GM12878 (cell line): Measurements from ENCODE around the gene CHST14. TPM values are rescaled to one million over a fixed set of nuclear protein-coding genes. Genes with fewer than 3 reads are reported as not detected.

Experiments used
- ATAC-seq: fragments of 200-7000 bp; cut with Tn5 transposase; 3 replicates; pipeline ENCODE4 v1.9.1; 2020; ENCODE audit warnings: mild to moderate bottlenecking, moderate library complexity
- BruUV-seq: library from RNA; stranded (reverse); fragments of 400-500 nt; replicated peaks from 2 replicates; lab custom pipeline; 2021; lab: Mats Ljungman, UMichigan
- CTCF ChIA-PET: fragments of 300-600 bp; sonication (Branson Sonifier 250); formaldehyde crosslinking; extraction: SDS; loops from one replicate; lab custom pipeline; 2021; ENCODE audit warnings: inconsistent platforms; lab: Yijun Ruan, JAX
- POLR2A ChIA-PET: fragments of 350-600 bp; formaldehyde crosslinking; extraction: SDS; loops from one replicate; lab custom pipeline; 2021; ENCODE audit warnings: inconsistent platforms; lab: Charles Lee
- RAD21 ChIA-PET: fragments of 300-600 bp; sonication (Branson Sonifier 250); formaldehyde crosslinking; loops from one replicate; lab custom pipeline; 2023; ENCODE audit warnings: antibody characterized with exemption; ENCODE audit not compliant: unreplicated experiment; lab: Charles Lee
- SMC1A ChIA-PET: fragments of 300-600 bp; sonication (Branson Sonifier 250); formaldehyde crosslinking; loops from one replicate; lab custom pipeline; 2023; ENCODE audit not compliant: unreplicated experiment, uncharacterized antibody; lab: Charles Lee
- DNase-seq: peaks from one replicate; pipeline ENCODE4 v3.0.0-alpha.2; 2011; ENCODE audit warnings: low read depth, low spot score
- FAIRE-seq: peaks from 3 replicates; lab custom pipeline; 2011; peaks lifted over from hg19 to GRCh38; lab: Jason Lieb, UNC
- H2AFZ ChIP-seq: 2 replicates; pipeline ENCODE4 v1.6.0; 2011; ENCODE audit warnings: low read depth, low read length, control low read depth; ENCODE audit not compliant: control insufficient read depth
- H3K27ac ChIP-seq: 2 replicates; pipeline ENCODE4 v1.5.1; 2011; ENCODE audit warnings: control low read depth; ENCODE audit not compliant: control insufficient read depth, insufficient read depth
- H3K27me3 ChIP-seq, 2 experiments: replicated peaks in 1 of 2; 2 replicates each; pipeline versions ENCODE4 v1.6.0 to v1.6.1; 2011; ENCODE audit warnings: low read length in 1 of 2; ENCODE audit not compliant: control insufficient read depth in 2 of 2, insufficient read depth in 2 of 2
- H3K36me3 ChIP-seq, 2 experiments: 2 replicates each; pipeline ENCODE4 v1.5.1; 2011; ENCODE audit warnings: low read length in 1 of 2; ENCODE audit not compliant: control insufficient read depth in 2 of 2, insufficient read depth in 2 of 2
- H3K4me1 ChIP-seq: 2 replicates; pipeline ENCODE4 v1.6.1; 2011; ENCODE audit warnings: mild to moderate bottlenecking, low read length, moderate library complexity, mixed read lengths; ENCODE audit not compliant: control insufficient read depth, insufficient read depth
- H3K4me2 ChIP-seq: 2 replicates; pipeline ENCODE4 v1.6.0; 2011; ENCODE audit warnings: control low read depth; ENCODE audit not compliant: control insufficient read depth, insufficient read depth
- H3K4me3 ChIP-seq: fragments of 200-600 bp; sonication (generic); 2 replicates; pipeline ENCODE4 v1.5.1; 2016
- H3K79me2 ChIP-seq: 2 replicates; pipeline ENCODE4 v1.6.0; 2011; ENCODE audit warnings: low read length; ENCODE audit not compliant: control insufficient read depth, insufficient read depth
- H3K9ac ChIP-seq: 2 replicates; pipeline ENCODE4 v1.8.0; 2011; ENCODE audit warnings: low read length, control low read depth, mixed read lengths; ENCODE audit not compliant: control insufficient read depth, insufficient read depth
- H3K9me3 ChIP-seq: replicated peaks from 3 replicates; pipeline ENCODE4 v1.5.1; 2011; ENCODE audit warnings: mild to moderate bottlenecking, low read length; ENCODE audit not compliant: control insufficient read depth, insufficient read depth
- H4K20me1 ChIP-seq: 2 replicates; pipeline ENCODE4 v1.6.0; 2011; ENCODE audit not compliant: control insufficient read depth, insufficient read depth
- CBX5 ChIP-seq: sonication (generic); IDR thresholded peaks from 2 replicates; pipeline ENCODE4 v1.6.1; 2016; ENCODE audit warnings: low read depth, moderate library complexity, mild to moderate bottlenecking, inconsistent platforms
- ELK1 ChIP-seq: IDR thresholded peaks from 2 replicates; pipeline ENCODE4 v1.6.1; 2012; ENCODE audit warnings: low read depth, low read length, improper control_type of control experiment
- HDGF ChIP-seq: fragments of 450-650 bp; IDR thresholded peaks from 2 replicates; pipeline ENCODE4 v1.6.1; 2016; ENCODE audit warnings: antibody characterized with exemption
- IRF5 ChIP-seq: fragments of 450-650 bp; IDR thresholded peaks from 2 replicates; pipeline ENCODE4 v1.6.1; 2017; ENCODE audit warnings: borderline replicate concordance
- JUNB ChIP-seq: IDR thresholded peaks from 2 replicates; pipeline ENCODE4 v1.6.1; 2016; ENCODE audit warnings: antibody characterized with exemption, mild to moderate bottlenecking
- MEF2A ChIP-seq: IDR thresholded peaks from 2 replicates; pipeline ENCODE4 v1.6.1; 2011; ENCODE audit warnings: low read depth, mild to moderate bottlenecking, low read length, moderate library complexity; ENCODE audit not compliant: insufficient read depth
- NKRF ChIP-seq: fragments of 450-650 bp; conservative IDR thresholded peaks from 2 replicates; pipeline ENCODE4 v1.6.1; 2017; ENCODE audit warnings: mild to moderate bottlenecking, moderate library complexity
- POLR2A ChIP-seq: IDR thresholded peaks from 2 replicates; pipeline ENCODE4 v1.6.1; 2011; ENCODE audit warnings: low read depth, mild to moderate bottlenecking, low read length
- SMAD5 ChIP-seq: IDR thresholded peaks from 2 replicates; pipeline ENCODE4 v1.6.1; 2016; ENCODE audit warnings: antibody characterized with exemption, low read depth
- SPI1 ChIP-seq: IDR thresholded peaks from 2 replicates; pipeline ENCODE4 v1.6.1; 2011; ENCODE audit warnings: low read depth, mild to moderate bottlenecking, low read length, moderate library complexity, borderline replicate concordance; ENCODE audit not compliant: insufficient read depth
- SRF ChIP-seq, 2 experiments: IDR thresholded peaks; 2 replicates each; pipeline ENCODE4 v1.6.1; 2011; ENCODE audit warnings: low read depth in 2 of 2, low read length in 2 of 2, mild to moderate bottlenecking in 1 of 2, moderate library complexity in 1 of 2
- TBL1XR1 ChIP-seq: IDR thresholded peaks from 2 replicates; pipeline ENCODE4 v1.6.1; 2012; ENCODE audit warnings: low read depth, low read length, improper control_type of control experiment
- ZNF24 ChIP-seq: fragments of 450-650 bp; IDR thresholded peaks from 2 replicates; pipeline ENCODE4 v1.6.1; 2017; ENCODE audit warnings: antibody characterized with exemption, mild to moderate bottlenecking
- ZSCAN29 ChIP-seq: fragments of 450-650 bp; IDR thresholded peaks from 2 replicates; pipeline ENCODE4 v1.6.1; 2017; ENCODE audit warnings: mild to moderate bottlenecking, moderate library complexity
- WGBS: methylation state at CpG from one replicate; pipeline ENCODE4 v1.1.6; 2016; ENCODE audit warnings: low lambda C conversion rate; ENCODE audit not compliant: insufficient replicate concordance, insufficient coverage; ENCODE audit errors: missing lambda C conversion rate; 5-methylcytosine and 5-hydroxymethylcytosine counted together
- in situ Hi-C: fragments of 300-500 bp; cut with MboI; formaldehyde crosslinking; loops from 9 replicates; pipeline ENCODE4 v1.14.3; 2018; ENCODE audit warnings: mixed read lengths
- intact Hi-C: fragments of 100-400 bp; cut with micrococcal nuclease; formaldehyde crosslinking; loops from one replicate; pipeline ENCODE4 v1.14.2; 2022; ENCODE audit not compliant: unreplicated experiment
- polyA plus RNA-seq, 11 experiments: library from polyadenylated mRNA; depleted of rRNA in 4 of 11; unstranded in 6 of 11; stranded (reverse) in 5 of 11; fragments of >200 nt; fragmentation: Nextera tagmentation in 4 of 11; fragmentation: Illumina TruSeq in 1 of 11; extraction: Ambion mirVana in 4 of 11; extraction: Trizol in 1 of 11; gene quantifications; 1 replicate in 1 of 11; 2 replicates in 10 of 11; pipeline versions ENCODE4 v1.2.1 to v1.2.3, GENCODE V29; 2011 to 2016; ENCODE audit warnings: inconsistent platforms in 2 of 11, missing spikeins in 2 of 11, low read depth in 1 of 11
- total RNA-seq, 4 experiments: library from RNA; depleted of rRNA in 3 of 4; stranded (reverse); fragments of >200 nt in 3 of 4; fragmentation: Illumina TruSeq in 1 of 4; extraction: Trizol in 1 of 4; gene quantifications; 2 replicates each; pipeline versions ENCODE4 v1.2.1 to v1.2.3, GENCODE V29; 2013 to 2021

Gene CHST14
- total and polyA plus RNA-seq, 10 of the 15 experiments (the other 5 are each of a cell fraction or from before 2014, with no cell fraction given): 1.3 to 12.8 (median 6.2) TPM

GRCh38 chr15:40499931-40500330 is 29.1 kb downstream of the CHST14 start:
- no peak for FAIRE-seq

More at GRCh38 chr15:40499931-40500330, 29.1 kb downstream of the CHST14 start:
- 71% methylated on average over 4 of the region's 4 CpGs for WGBS
- in situ Hi-C loops: no loop called here
- SMC1A ChIA-PET: no interaction called here
- no peak overlapping the region for H3K4me3 ChIP-seq
- TF ChIP-seq ZSCAN29 (no peak), SRF (IDR thresholded peaks at IDR 0.05; ENCODE audit: low read depth in 2 of 2, low read length in 2 of 2) (no peak), NKRF (no peak), ELK1 (no peak), CBX5 (no peak), SMAD5 (no peak), TBL1XR1 (no peak), IRF5 (no peak), SPI1 (no peak), HDGF (no peak), MEF2A (no peak), POLR2A (no peak), ZNF24 (no peak), JUNB (no peak)
- TF ChIP-seq, all 136 proteins: peak for 0
- H3K9ac ChIP-seq: no peak overlapping the region
- no TSS peak for BruUV-seq
- ATAC-seq (no peak), DNase-seq (no peak)
- no peaks in the 10 kb centered on the region for H3K79me2 ChIP-seq
- H3K36me3 ChIP-seq: no peaks in the 10 kb centered on the region
- ChIA-PET CTCF (interaction anchor here (0.6 to 1.4 kb wide), 2 partner anchors 160 to 1711 kb away, joined by 3 to 4 read pairs; no protein-coding TSS in a partner anchor), POLR2A (no interaction called here), RAD21 (no interaction called here)
- H3K4me1 ChIP-seq: no peaks in the 10 kb centered on the region
- no peaks in the 10 kb centered on the region for H3K9me3 ChIP-seq
- H3K27me3 ChIP-seq: no peaks in the 10 kb centered on the region; a peak in 1 of 4 replicates
- H4K20me1 ChIP-seq: no peaks in the 10 kb centered on the region
- H3K4me2 ChIP-seq: no peak overlapping the region
- H3K27ac ChIP-seq: no peak overlapping the region
- intact Hi-C loops: loop anchor here (10.0 kb wide), 1 partner anchor 155 kb away; the partner anchor contains the start of gene CCDC9B
- no peak overlapping the region for H2AFZ ChIP-seq
